ENCODE data around the gene CHFR. TPM values are rescaled to one million over a fixed set of nuclear protein-coding genes. Genes with fewer than 3 reads are reported as not detected.
"Not testable (repeated sequence)": the region's sequence is repeated elsewhere in the genome, so short reads cannot be mapped to it uniquely, and the experiment has no call there.

The CHFR gene
- total RNA-seq, 4 donors from 2014 or later = 27.2 to 34.7 (median 30.6) TPM

DNA sequence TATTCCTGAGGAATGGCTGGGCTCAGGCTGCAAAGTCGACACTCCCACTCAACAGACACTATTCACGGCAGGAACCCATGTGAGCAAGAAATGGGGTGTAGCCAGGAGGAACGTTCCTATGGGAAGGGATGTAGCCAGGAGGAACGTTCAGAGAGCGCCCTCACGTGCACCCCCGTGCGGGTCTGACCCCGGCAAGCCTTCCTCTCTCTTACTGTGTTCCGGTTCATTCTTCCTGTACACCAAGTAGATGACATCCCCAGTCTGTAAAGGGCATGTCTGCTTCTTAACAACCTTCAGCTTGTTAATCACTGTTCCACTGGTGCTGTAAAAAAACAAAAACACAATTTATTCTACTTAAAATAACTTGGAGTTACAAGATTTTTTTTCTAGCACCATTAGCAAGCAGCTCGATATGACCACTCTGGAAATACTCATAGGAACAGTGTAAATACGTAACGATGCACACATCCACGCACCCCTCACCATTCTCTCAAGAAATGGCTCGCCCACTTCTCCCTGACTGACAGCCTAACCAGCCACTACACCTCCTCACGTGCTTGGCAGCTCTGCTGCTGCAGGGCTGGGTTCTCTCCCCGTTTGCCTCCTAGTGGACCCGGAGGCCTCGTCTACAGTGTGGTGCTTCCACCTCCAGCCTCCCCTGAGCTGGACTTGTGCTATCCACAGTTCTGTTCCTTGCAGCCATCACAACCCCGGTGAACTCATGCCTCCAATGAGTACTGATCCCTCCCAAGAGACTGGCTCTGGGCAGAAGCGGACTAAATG is 15.1 kb downstream of the CHFR start:
- H3K4me3 ChIP-seq (ENCODE audit: low read depth, poor library complexity, severe bottlenecking) = no peak overlapping the region
- no peak for TF ChIP-seq POLR2A (IDR thresholded peaks at IDR 0.05)
- TF ChIP-seq, protein P1, sequence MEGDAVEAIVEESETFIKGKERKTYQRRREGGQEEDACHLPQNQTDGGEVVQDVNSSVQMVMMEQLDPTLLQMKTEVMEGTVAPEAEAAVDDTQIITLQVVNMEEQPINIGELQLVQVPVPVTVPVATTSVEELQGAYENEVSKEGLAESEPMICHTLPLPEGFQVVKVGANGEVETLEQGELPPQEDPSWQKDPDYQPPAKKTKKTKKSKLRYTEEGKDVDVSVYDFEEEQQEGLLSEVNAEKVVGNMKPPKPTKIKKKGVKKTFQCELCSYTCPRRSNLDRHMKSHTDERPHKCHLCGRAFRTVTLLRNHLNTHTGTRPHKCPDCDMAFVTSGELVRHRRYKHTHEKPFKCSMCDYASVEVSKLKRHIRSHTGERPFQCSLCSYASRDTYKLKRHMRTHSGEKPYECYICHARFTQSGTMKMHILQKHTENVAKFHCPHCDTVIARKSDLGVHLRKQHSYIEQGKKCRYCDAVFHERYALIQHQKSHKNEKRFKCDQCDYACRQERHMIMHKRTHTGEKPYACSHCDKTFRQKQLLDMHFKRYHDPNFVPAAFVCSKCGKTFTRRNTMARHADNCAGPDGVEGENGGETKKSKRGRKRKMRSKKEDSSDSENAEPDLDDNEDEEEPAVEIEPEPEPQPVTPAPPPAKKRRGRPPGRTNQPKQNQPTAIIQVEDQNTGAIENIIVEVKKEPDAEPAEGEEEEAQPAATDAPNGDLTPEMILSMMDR (IDR thresholded peaks at IDR 0.05) = no peak
- WGBS, 2 donors = 93 to 95% methylated on average over 21 of the region's 21 CpGs
- intact Hi-C loops (cut with DNase I; ENCODE audit: low total_unique reads) = no loop called here
- DNase-seq (ENCODE audit: low spot score in 2 of 2) = no peak

DNA sequence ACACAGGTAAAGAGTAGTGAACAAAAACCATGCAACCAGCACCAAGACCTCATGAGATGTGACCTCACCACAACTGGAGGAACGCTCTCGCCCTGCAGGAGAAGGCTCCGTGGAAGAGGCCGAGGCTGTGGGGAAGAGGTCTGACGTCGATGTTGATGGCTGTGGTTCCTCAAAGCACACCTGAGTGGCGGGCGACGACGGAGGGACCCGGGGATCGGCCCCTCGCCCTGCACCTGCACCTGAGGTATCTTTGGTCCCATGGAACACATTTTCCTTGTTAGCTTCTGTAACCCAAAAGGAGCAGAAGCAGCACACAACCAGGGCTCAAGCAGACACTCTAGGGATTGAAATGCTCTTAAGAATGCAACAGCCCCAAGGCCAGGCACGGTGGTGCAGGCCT is 17.9 kb downstream of the CHFR start:
- 92 to 97% methylated on average over 13 to 14 of the region's 14 CpGs for WGBS, 2 donors
- no peak for DNase-seq (ENCODE audit: low spot score in 2 of 2)
- H3K4me3 ChIP-seq (ENCODE audit: low read depth, poor library complexity, severe bottlenecking) = no peak overlapping the region
- TF ChIP-seq, protein P1 (IDR thresholded peaks at IDR 0.05) = no peak
- TF ChIP-seq POLR2A (IDR thresholded peaks at IDR 0.05) = no peak
- intact Hi-C loops (cut with DNase I; ENCODE audit: low total_unique reads) = no loop called here

DNA sequence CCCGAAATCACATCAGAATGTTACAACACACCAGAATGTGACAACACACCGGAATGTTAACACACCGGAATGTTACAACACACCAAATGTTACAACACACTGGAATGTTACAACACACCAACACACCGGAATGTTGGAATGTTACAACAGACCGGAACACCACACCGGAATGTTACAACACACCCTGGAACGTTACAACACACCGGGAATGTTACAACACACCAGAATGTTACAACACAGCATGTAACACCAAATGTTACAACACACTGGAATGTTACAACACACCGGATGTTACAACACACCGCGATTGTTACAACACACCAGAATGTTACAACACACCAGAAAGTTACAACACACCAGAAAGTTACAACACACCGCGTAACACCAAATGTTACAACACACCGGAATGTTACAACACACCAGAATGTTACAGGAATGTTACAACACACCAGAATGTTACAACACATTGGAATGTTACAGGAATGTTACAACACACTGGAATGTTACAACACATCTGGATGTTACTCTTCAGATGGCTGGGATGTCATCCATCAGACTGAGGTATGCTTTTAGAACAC is 21.1 kb downstream of the CHFR start:
- intact Hi-C loops (cut with DNase I; ENCODE audit: low total_unique reads) = no loop called here

DNA sequence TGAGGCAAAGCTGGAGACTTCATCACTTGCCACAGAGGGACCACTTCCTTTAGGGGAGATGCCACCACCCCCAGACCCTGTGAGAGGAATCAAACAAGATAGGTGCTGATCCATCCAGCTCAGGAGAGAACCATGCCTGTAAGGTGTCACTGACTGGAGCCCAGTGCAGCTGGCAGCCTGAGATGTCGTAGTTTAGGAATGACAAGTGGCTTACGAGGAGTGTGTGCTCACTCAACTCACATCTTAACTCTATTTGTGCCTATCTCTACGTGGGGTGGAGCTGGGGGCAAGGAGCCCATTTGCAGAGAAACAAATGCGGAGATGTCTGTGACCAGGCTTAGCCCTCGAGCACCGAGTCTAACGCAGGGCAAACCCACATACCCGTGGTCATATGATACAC is 25.8 kb downstream of the CHFR start:
- TF ChIP-seq POLR2A (IDR thresholded peaks at IDR 0.05) = no peak
- TF ChIP-seq, protein P1 (IDR thresholded peaks at IDR 0.05) = no peak
- no peak for DNase-seq (ENCODE audit: low spot score in 2 of 2)
- H3K4me3 ChIP-seq (ENCODE audit: low read depth, poor library complexity, severe bottlenecking) = no peak overlapping the region
- intact Hi-C loops (cut with DNase I; ENCODE audit: low total_unique reads) = no loop called here
- WGBS, 2 donors = 84 to 91% methylated on average over 8 of the region's 8 CpGs

More for the DNA sequence above, 21.1 kb downstream of the CHFR start:
- DNase-seq (ENCODE audit: low spot score in 2 of 2) = peak in 1 of 2 donors; percentile 32
- WGBS, 2 donors = 52 to 65% methylated on average over 14 of the region's 14 CpGs
- no peak overlapping the region for H3K4me3 ChIP-seq (ENCODE audit: low read depth, poor library complexity, severe bottlenecking)
- TF ChIP-seq, protein P1 (IDR thresholded peaks at IDR 0.05) = peak in 1 of 3 donors; percentile 52
- TF ChIP-seq POLR2A (IDR thresholded peaks at IDR 0.05) = no peak

DNA sequence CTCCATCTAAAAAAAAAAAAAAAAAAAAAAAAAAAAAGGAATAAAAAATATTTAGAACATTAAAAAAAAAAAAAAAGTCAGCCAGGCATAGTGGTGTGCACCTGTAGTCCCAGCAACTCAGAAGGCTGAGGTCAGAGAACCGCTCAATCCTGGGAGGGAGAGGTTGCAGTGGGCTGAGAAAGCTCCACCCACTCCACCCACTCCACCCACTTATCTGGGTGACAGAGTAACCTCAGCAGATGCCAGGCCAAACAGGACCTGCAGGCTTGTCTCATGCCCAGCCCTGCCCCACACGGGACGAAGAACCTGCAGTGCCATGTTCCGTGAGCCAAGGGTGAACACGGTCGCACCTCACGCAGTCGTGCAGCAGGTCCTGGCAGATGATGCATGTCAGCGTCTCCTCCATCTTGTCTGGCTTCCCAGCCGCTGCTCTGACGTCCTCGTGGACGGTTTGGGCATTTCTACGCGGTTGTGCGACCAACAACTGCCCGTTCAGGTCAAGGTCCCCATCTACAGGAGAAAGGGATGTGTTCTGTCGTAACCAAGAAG is 28.6 kb downstream of the CHFR start:
- WGBS, 2 donors = 67 to 75% methylated on average over 18 of the region's 18 CpGs
- TF ChIP-seq, protein P1 (IDR thresholded peaks at IDR 0.05) = no peak
- no peak for TF ChIP-seq POLR2A (IDR thresholded peaks at IDR 0.05)
- DNase-seq (ENCODE audit: low spot score in 2 of 2) = peak in 1 of 2 donors; percentile 33
- intact Hi-C loops (cut with DNase I; ENCODE audit: low total_unique reads) = no loop called here
- H3K4me3 ChIP-seq (ENCODE audit: low read depth, poor library complexity, severe bottlenecking) = no peak overlapping the region

DNA sequence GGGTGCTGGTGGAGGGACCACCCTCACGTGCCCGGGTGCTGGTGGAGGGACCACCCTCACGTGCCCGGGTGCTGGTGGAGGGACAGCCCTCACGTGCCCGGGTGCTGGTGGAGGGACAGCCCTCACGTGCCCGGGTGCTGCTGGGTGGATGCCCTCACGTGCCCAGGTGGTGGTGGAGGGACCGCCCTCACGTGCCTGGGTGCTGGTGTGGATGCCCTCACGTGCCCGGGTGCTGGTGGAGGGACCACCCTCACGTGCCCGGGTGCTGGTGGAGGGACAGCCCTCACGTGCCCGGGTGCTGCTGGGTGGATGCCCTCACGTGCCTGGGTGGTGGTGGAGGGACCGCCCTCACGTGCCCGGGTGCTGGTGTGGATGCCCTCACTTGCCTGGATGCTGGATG is 30.4 kb downstream of the CHFR start:
- DNase-seq (ENCODE audit: low spot score in 2 of 2); H3K4me3 ChIP-seq (ENCODE audit: low read depth, poor library complexity, severe bottlenecking); intact Hi-C loops (cut with DNase I; ENCODE audit: low total_unique reads): not testable (repeated sequence)
- 87 to 91% methylated on average over 13 to 16 of the region's 21 CpGs for WGBS, 2 donors

All from lower leg skin (tissue), 4 donors.